Right lobe of liver (tissue), 6 donors: Measurements from ENCODE around the gene RSAD2. TPM values are rescaled to one million over a fixed set of nuclear protein-coding genes. Genes with fewer than 3 reads are reported as not detected.

Experiments
- ATAC-seq, 4 donors: fragments of 200-7000 bp; cut with Tn5 transposase; one replicate each; pipeline ENCODE4 v1.9.1; 2020; ENCODE audit warnings: mild to moderate bottlenecking in 4 of 4, moderate library complexity in 4 of 4
- DNase-seq, 3 donors: peaks; one replicate each; pipeline ENCODE4 v3.0.0-alpha.2; 2020
- H3K27ac ChIP-seq, 3 donors: fragments of 200-600 bp; one replicate each; pipeline ENCODE4 v1.8.0; 2022
- H3K27me3 ChIP-seq, 2 donors: fragments of 200-600 bp; one replicate each; pipeline ENCODE4 v1.8.0; 2022
- H3K36me3 ChIP-seq, 4 donors: fragments of 200-600 bp; sonication (generic) in 1 of 4; one replicate each; pipeline versions ENCODE4 v1.5.1 to v1.8.0; 2017 to 2022; ENCODE audit warnings: control low read depth in 1 of 4
- H3K4me1 ChIP-seq, 4 donors: fragments of 200-600 bp; sonication (generic) in 1 of 4; one replicate each; pipeline versions ENCODE4 v1.5.1 to v1.8.0; 2017 to 2022; ENCODE audit warnings: control low read depth in 1 of 4
- H3K4me3 ChIP-seq, 3 donors: fragments of 200-600 bp; one replicate each; pipeline ENCODE4 v1.8.0; 2022
- H3K9me3 ChIP-seq, 4 donors: fragments of 200-600 bp; sonication (generic) in 1 of 4; one replicate each; pipeline versions ENCODE4 v1.5.1 to v1.8.0; 2017 to 2022; ENCODE audit warnings: control low read depth in 1 of 4
- POLR2A ChIP-seq: fragments of 450-650 bp; IDR thresholded peaks from one replicate; pipeline ENCODE4 v1.6.1; 2017; ENCODE audit warnings: antibody characterized with exemption, mild to moderate bottlenecking
- WGBS: methylation state at CpG from one replicate; pipeline ENCODE4 v1.1.6; 2018; ENCODE audit warnings: low coverage, low lambda C conversion rate; ENCODE audit not compliant: insufficient coverage; ENCODE audit errors: missing lambda C conversion rate; 5-methylcytosine and 5-hydroxymethylcytosine counted together
- intact Hi-C, 2 donors: fragments of 100-400 bp; cut with DNase I; formaldehyde crosslinking; loops; one replicate each; pipeline versions ENCODE4 v1.11.2 to v1.14.1; 2022
- total RNA-seq, 6 experiments: library from RNA; depleted of rRNA in 2 of 6; stranded (reverse); fragments of >200 nt in 2 of 6; fragmentation: NEBNext Ultra II Directional in 3 of 6; extraction: Animal tissue kit (Norgen Biotek cat#: 25700) in 3 of 6; gene quantifications; one replicate each; pipeline versions ENCODE4 v1.1.0 to v1.2.4, GENCODE V29; 2016 to 2023
- TF ChIP-seq, protein P1 (sequence below), 4 donors: fragments of 200-600 bp in 3 of 4; fragments of 450-650 bp in 1 of 4; IDR thresholded peaks; one replicate each; pipeline versions ENCODE4 v1.5.1 to v1.8.0; 2016 to 2022; ENCODE audit warnings: antibody characterized with exemption in 4 of 4, mild to moderate bottlenecking in 2 of 4
- donor health status: DM: no; HTN: yes; CAD: no.
- donor health status: DM: no; HTN: no; CAD: no.
- donor health status: DM: no; HTN: no; CAD: no.
- donor health status: DM: no; HTN: yes; CAD: no.
- donor health status: DM: no; HTN: yes; CAD: no.

Gene RSAD2
- total RNA-seq, 6 experiments from 2014 or later, result 0.37 to 2.7 (median 1.1) TPM

DNA sequence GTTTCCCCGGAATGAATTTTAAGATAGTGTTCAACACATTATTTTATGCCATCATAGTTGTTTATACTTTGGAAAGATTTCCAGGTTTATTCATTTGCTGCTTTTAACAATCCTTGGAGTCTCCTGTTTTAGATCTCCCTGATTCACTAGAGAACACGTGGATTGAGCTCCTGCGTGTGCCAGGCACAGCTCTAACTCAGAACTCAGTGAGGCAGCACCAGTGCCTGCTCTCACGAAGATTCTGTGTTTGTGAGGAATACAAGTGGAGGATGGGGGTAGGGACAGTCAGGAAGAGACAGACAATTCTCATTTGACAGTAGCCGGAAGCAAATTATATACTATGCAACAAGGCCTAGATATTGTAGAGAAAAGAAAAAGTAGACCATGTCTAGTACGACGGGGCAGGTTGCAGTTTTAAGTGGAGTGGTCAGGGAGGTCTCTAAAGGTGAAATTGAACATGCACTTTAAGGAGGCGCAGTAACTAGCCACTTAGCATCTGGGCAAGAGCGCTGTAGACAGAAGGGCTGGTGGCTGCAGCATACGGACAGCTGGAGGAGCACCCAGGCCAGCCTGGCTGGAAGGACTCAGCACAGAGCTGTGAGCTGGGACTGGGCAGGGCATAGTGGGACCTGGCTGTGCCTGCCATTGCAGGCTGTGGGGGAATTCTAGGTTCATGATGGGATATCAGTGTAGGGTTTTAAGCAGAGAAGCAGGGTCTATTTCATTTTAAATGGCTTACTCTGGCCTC is 63.9 kb downstream of the RSAD2 start:
- Histone ChIP-seq H3K4me1 (no peaks in the 10 kb centered on the region), H3K4me3 (no peak overlapping the region), H3K9me3 (no peaks in the 10 kb centered on the region), H3K36me3 (no peaks in the 10 kb centered on the region), H3K27me3 (no peaks in the 10 kb centered on the region), H3K27ac (no peak overlapping the region)
- WGBS, result 94% methylated on average over 9 of the region's 10 CpGs
- intact Hi-C loops, result no loop called here
- no peak for TF ChIP-seq POLR2A
- TF ChIP-seq, protein P1, sequence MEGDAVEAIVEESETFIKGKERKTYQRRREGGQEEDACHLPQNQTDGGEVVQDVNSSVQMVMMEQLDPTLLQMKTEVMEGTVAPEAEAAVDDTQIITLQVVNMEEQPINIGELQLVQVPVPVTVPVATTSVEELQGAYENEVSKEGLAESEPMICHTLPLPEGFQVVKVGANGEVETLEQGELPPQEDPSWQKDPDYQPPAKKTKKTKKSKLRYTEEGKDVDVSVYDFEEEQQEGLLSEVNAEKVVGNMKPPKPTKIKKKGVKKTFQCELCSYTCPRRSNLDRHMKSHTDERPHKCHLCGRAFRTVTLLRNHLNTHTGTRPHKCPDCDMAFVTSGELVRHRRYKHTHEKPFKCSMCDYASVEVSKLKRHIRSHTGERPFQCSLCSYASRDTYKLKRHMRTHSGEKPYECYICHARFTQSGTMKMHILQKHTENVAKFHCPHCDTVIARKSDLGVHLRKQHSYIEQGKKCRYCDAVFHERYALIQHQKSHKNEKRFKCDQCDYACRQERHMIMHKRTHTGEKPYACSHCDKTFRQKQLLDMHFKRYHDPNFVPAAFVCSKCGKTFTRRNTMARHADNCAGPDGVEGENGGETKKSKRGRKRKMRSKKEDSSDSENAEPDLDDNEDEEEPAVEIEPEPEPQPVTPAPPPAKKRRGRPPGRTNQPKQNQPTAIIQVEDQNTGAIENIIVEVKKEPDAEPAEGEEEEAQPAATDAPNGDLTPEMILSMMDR (IDR thresholded peaks at IDR 0.05), result no peak
- ATAC-seq (no peak), DNase-seq (no peak)

DNA sequence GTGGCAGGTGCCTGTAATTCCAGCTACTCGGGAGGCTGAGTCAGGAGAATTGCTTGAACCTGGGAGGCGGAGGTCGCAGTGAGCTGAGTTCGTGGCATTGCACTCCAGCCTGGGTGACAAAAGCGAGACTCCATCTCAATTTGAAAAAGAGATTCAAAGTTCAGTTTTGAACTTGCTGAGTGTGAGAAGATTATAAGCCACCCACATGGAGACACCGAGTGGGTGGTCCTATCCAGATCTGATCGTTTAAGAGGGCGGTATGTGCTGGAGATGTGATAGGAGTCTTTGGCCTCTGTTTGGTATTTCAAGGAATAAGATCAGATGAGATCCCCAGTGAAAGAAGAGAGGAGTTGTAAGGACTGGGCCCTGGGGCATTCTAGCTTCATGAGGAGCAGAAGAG is 65.3 kb downstream of the RSAD2 start:
- intact Hi-C loops, result no loop called here
- no peak overlapping the region for H3K4me3 ChIP-seq
- H3K27ac ChIP-seq, result no peak overlapping the region
- 82% methylated on average over 8 of the region's 8 CpGs for WGBS
- no peak for ATAC-seq
- TF ChIP-seq, protein P1 (IDR thresholded peaks at IDR 0.05), result no peak
- no peak for DNase-seq
- H3K4me1 ChIP-seq, result no peaks in the 10 kb centered on the region
- no peaks in the 10 kb centered on the region for H3K9me3 ChIP-seq
- H3K36me3 ChIP-seq, result no peaks in the 10 kb centered on the region
- H3K27me3 ChIP-seq, result no peaks in the 10 kb centered on the region

- ATAC-seq (no peak), DNase-seq (no peak)
- intact Hi-C loops, result no loop called here
- TF ChIP-seq, protein P1 (IDR thresholded peaks at IDR 0.05), result no peak
- TF ChIP-seq POLR2A, result no peak
- Histone ChIP-seq H3K4me3 (no peak overlapping the region), H3K27ac (no peak overlapping the region), H3K27me3 (no peaks in the 10 kb centered on the region), H3K36me3 (no peaks in the 10 kb centered on the region), H3K4me1 (no peaks in the 10 kb centered on the region), H3K9me3 (no peaks in the 10 kb centered on the region)
- 96% methylated on average over 4 of the region's 6 CpGs for WGBS
Measured at GRCh38 chr2:6943523-6943922, 65.9 kb downstream of the RSAD2 start.

GRCh38 chr2:6943971-6944370 is 66.4 kb downstream of the RSAD2 start:
- Histone ChIP-seq H3K36me3 (no peaks in the 10 kb centered on the region), H3K27me3 (no peaks in the 10 kb centered on the region), H3K4me1 (no peaks in the 10 kb centered on the region), H3K27ac (no peak overlapping the region), H3K4me3 (no peak overlapping the region), H3K9me3 (no peaks in the 10 kb centered on the region)
- no peak for ATAC-seq
- intact Hi-C loops, result no loop called here
- TF ChIP-seq, protein P1 (IDR thresholded peaks at IDR 0.05), result no peak
- no peak for TF ChIP-seq POLR2A
- WGBS, result 100% methylated on average over 4 of the region's 8 CpGs
- DNase-seq, result no peak
